HepG2 (cell line): Measurements from ENCODE around the gene ZNF106. TPM values are rescaled to one million over a fixed set of nuclear protein-coding genes. Genes with fewer than 3 reads are reported as not detected.

Source experiments
- ATF2 ChIP-seq: sonication (generic); formaldehyde crosslinking; IDR thresholded peaks from 2 replicates; pipeline ENCODE4 v1.4.0; 2020; ENCODE audit warnings: missing genetic modification reagents
- GABPB1 ChIP-seq: IDR thresholded peaks from 2 replicates; pipeline ENCODE4 v1.6.1; 2016; ENCODE audit warnings: mild to moderate bottlenecking, missing genetic modification reagents, moderate library complexity, missing compliant biosample characterization
- GATA4 ChIP-seq: sonication (generic); IDR thresholded peaks from 2 replicates; pipeline ENCODE4 v1.6.1; 2016; ENCODE audit warnings: antibody characterized with exemption, low read depth, borderline replicate concordance
- IRX3 ChIP-seq: sonication (generic); formaldehyde crosslinking; IDR thresholded peaks from 2 replicates; pipeline ENCODE4 v1.8.1; 2023; ENCODE audit warnings: mild to moderate bottlenecking, low read depth, missing genetic modification reagents, borderline replicate concordance
- MAZ ChIP-seq, 2 experiments: sonication (generic) in 1 of 2; formaldehyde crosslinking in 1 of 2; IDR thresholded peaks; 2 replicates each; pipeline versions ENCODE4 v1.5.0 to v1.6.1; 2012 to 2020; ENCODE audit warnings: low read depth in 2 of 2, mild to moderate bottlenecking in 2 of 2, borderline replicate concordance in 1 of 2, improper control_type of control experiment in 1 of 2, low read length in 1 of 2, missing genetic modification reagents in 1 of 2, moderate library complexity in 1 of 2
- RXRA ChIP-seq: sonication (generic); formaldehyde crosslinking; IDR thresholded peaks from 2 replicates; pipeline ENCODE4 v1.5.1; 2020; ENCODE audit warnings: missing genetic modification reagents
- TBX2 ChIP-seq: sonication (generic); formaldehyde crosslinking; IDR thresholded peaks from 2 replicates; pipeline ENCODE4 v1.5.0; 2020; ENCODE audit warnings: missing genetic modification reagents, mild to moderate bottlenecking, borderline replicate concordance
- ZBTB40 ChIP-seq, 2 experiments: fragments of 450-650 bp in 1 of 2; sonication (generic) in 1 of 2; formaldehyde crosslinking in 1 of 2; IDR thresholded peaks; 2 replicates each; pipeline versions ENCODE4 v1.6.1 to v1.8.0; 2016 to 2022; ENCODE audit warnings: antibody characterized with exemption in 1 of 2, mild to moderate bottlenecking in 1 of 2, missing genetic modification reagents in 1 of 2
- ZBTB43 ChIP-seq: sonication (generic); formaldehyde crosslinking; conservative IDR thresholded peaks from 2 replicates; pipeline ENCODE4 v1.4.0; 2020; ENCODE audit warnings: missing genetic modification reagents
- ZNF33B ChIP-seq: sonication (generic); formaldehyde crosslinking; IDR thresholded peaks from 2 replicates; pipeline ENCODE4 v1.5.1; 2020; ENCODE audit warnings: mild to moderate bottlenecking, missing genetic modification reagents
- ZNF441 ChIP-seq: sonication (generic); formaldehyde crosslinking; IDR thresholded peaks from 2 replicates; pipeline ENCODE4 v1.7.0; 2021; ENCODE audit warnings: missing genetic modification reagents, borderline replicate concordance
- ZNF468 ChIP-seq: sonication (generic); formaldehyde crosslinking; IDR thresholded peaks from 2 replicates; pipeline ENCODE4 v1.8.0; 2022; ENCODE audit warnings: mild to moderate bottlenecking, moderate library complexity, missing genetic modification reagents
- ZNF607 ChIP-seq: sonication (generic); formaldehyde crosslinking; IDR thresholded peaks from 2 replicates; pipeline ENCODE4 v1.5.1; 2020; ENCODE audit warnings: missing genetic modification reagents, mild to moderate bottlenecking, borderline replicate concordance
- ZNF878 ChIP-seq: sonication (generic); formaldehyde crosslinking; IDR thresholded peaks from 2 replicates; pipeline ENCODE4 v1.8.1; 2023; ENCODE audit warnings: mild to moderate bottlenecking, missing genetic modification reagents, moderate library complexity
- ZNF883 ChIP-seq: sonication (generic); formaldehyde crosslinking; IDR thresholded peaks from 2 replicates; pipeline ENCODE4 v1.5.1; 2020; ENCODE audit warnings: mild to moderate bottlenecking, missing genetic modification reagents; ENCODE audit errors: not compliant biosample characterization
- polyA plus RNA-seq, 8 experiments: library from polyadenylated mRNA; depleted of rRNA in 3 of 8; stranded (reverse) in 7 of 8; unstranded in 1 of 8; fragments of >200 nt; fragmentation: Illumina TruSeq in 4 of 8; extraction: Trizol in 4 of 8; gene quantifications; 2 replicates each; pipeline versions ENCODE4 v1.2.1 to v1.2.3, GENCODE V29; 2011 to 2016; ENCODE audit warnings: low read depth in 4 of 8, missing spikeins in 1 of 8, mixed read lengths in 1 of 8; ENCODE audit not compliant: insufficient read depth in 1 of 8
- total RNA-seq, 5 experiments: library from RNA; depleted of rRNA; stranded (reverse); fragments of >200 nt; fragmentation: Illumina TruSeq; extraction: Trizol; gene quantifications; 2 replicates each; pipeline ENCODE4 v1.2.3, GENCODE V29; 2016; ENCODE audit warnings: low read depth in 1 of 5

ZNF106 gene
- total and polyA plus RNA-seq, 2 of the 13 experiments (the other 11 are each of a cell fraction or from before 2014, with no cell fraction given): 12.5 to 35.1 TPM

GRCh38 chr15:42495361-42496212 lies 4.6 kb upstream of the ZNF106 start, which contains the start of gene SNAP23 (continued):
- TF ChIP-seq TBX2 (CRISPR knock-in tag) (peak; percentile 55; the same call in 1 of the 2 replicates), ZNF468 (CRISPR knock-in tag) (no peak), ZNF441 (peak; percentile 97), ZBTB40 (IDR thresholded peaks at IDR 0.05) (no peak), ZBTB40 (CRISPR knock-in tag; IDR thresholded peaks at IDR 0.05) (peak; percentile 93), ZNF878 (CRISPR knock-in tag) (no peak), RXRA (CRISPR knock-in tag) (peak; percentile 26; the same call in 1 of the 2 replicates), ZNF883 (CRISPR knock-in tag) (peak; percentile 36), GATA4 (0 out of 2 replicates have a peak, but pooled peaks have one; percentile 22), MAZ (IDR thresholded peaks at IDR 0.05; ENCODE audit: borderline replicate concordance, low read depth, low read length) (0 out of 2 replicates have a peak, but pooled peaks have one; percentile 40), MAZ (CRISPR knock-in tag; IDR thresholded peaks at IDR 0.05; ENCODE audit: low read depth) (no peak), ZNF607 (CRISPR knock-in tag) (0 out of 2 replicates have a peak, but pooled peaks have one; percentile 25), GABPB1 (CRISPR knock-in tag) (peak; percentile 85), ZBTB43 (CRISPR knock-in tag) (no peak), IRX3 (CRISPR knock-in tag) (no peak), ZNF33B (CRISPR knock-in tag) (no peak), ATF2 (peak; percentile 50; the same call in 1 of the 2 replicates)
